ENCODE measurements around the gene SPSB4. TPM values are rescaled to one million over a fixed set of nuclear protein-coding genes. Genes with fewer than 3 reads are reported as not detected.

The SPSB4 gene
- total and polyA plus RNA-seq, 9 of the 15 experiments (the other 6 are each of a cell fraction or from before 2014, with no cell fraction given), result not detected

DNA sequence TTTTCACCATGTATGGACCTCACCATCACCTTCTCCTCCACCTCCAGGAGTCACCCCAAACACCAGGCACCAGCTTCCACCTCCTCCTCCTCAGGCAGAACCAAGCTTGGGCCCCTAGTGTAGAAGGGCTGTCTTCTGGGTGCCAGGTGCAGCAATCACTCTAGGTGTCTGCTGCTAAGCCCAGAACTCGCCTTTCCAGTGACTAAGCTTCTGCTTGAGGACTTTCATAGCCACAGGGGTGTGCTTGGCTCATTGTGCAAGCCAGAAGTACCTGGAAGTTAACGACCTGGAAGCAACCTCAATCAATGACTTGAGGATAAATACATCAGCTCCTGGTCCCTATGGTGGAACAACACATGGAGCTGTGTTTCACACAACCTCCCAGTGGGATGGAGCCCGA, 130.7 kb downstream of the SPSB4 start:
- FAIRE-seq (no peak), DNase-seq (ENCODE audit: extremely low read depth in 1 of 4, low spot score in 3 of 4) (no peak), ATAC-seq (no peak)
- ChIA-PET CTCF (ENCODE audit: low intra/inter-chr PET ratio) (no interaction called here), POLR2A (no interaction called here)
- in situ Hi-C loops (cut with MboI), result loop anchor here (25.0 kb wide), 1 partner anchor 170 kb away; no protein-coding TSS in a partner anchor
- no TSS peak for BruUV-seq (replicated peaks)
- no peaks in the 10 kb centered on the region for H3K4me1 ChIP-seq (replicated peaks in 1 of 2; ENCODE audit: control insufficient read depth in 2 of 2, insufficient read depth in 2 of 2, low read length in 2 of 2)
- peaks cover 13 to 32% of the 10 kb centered on the region in 2 experiments; a peak in 4 of 5 replicates for H3K27me3 ChIP-seq (ENCODE audit: control insufficient read depth in 2 of 2, insufficient read depth in 2 of 2, low read length in 2 of 2)
- H2AFZ ChIP-seq (ENCODE audit: low read depth, low read length), result no peak overlapping the region
- no peaks in the 10 kb centered on the region for H3K79me2 ChIP-seq (ENCODE audit: control insufficient read depth, insufficient read depth, low read length)
- no peaks in the 10 kb centered on the region for H3K9me3 ChIP-seq (replicated peaks; ENCODE audit: control insufficient read depth, insufficient read depth, low read depth, low read length)
- intact Hi-C loops (cut with micrococcal nuclease), result no loop called here
- H4K20me1 ChIP-seq (replicated peaks; ENCODE audit: control insufficient read depth, insufficient read depth, low read length), result no peaks in the 10 kb centered on the region
- no peak overlapping the region for H3K4me2 ChIP-seq (ENCODE audit: insufficient read depth, low read length)
- H3K36me3 ChIP-seq (ENCODE audit: control insufficient read depth, insufficient read depth, low read length), result no peaks in the 10 kb centered on the region
- H3K9me1 ChIP-seq (ENCODE audit: control insufficient read depth, insufficient read depth, low read length), result no peaks in the 10 kb centered on the region
- WGBS (ENCODE audit: insufficient coverage, low coverage, missing lambda C conversion rate), result 5% methylated on average over 3 of the region's 3 CpGs
- no peak overlapping the region for H3K4me3 ChIP-seq
- H3K27ac ChIP-seq (ENCODE audit: extremely low read depth, low read depth, low read length), result no peak overlapping the region
- H3K9ac ChIP-seq (ENCODE audit: insufficient read depth in 1 of 2, low read depth in 2 of 2, low read length in 2 of 2), result no peak overlapping the region
- TF ChIP-seq NR4A1 (CRISPR knock-in tag; IDR thresholded peaks at IDR 0.05) (no peak), NR4A1 (tag; IDR thresholded peaks at IDR 0.05) (no peak), ZFP36 (IDR thresholded peaks at IDR 0.05; ENCODE audit: low read depth, low read length, partially characterized antibody) (no peak), ILK (tag; IDR thresholded peaks at IDR 0.05; ENCODE audit: borderline replicate concordance, low read depth) (no peak), ZSCAN29 (IDR thresholded peaks at IDR 0.05) (no peak), MCM3 (IDR thresholded peaks at IDR 0.05) (no peak), CBX3 (IDR thresholded peaks at IDR 0.05; ENCODE audit: borderline replicate concordance in 1 of 2, low read length in 2 of 2) (no peak), GABPB1 (CRISPR knock-in tag; IDR thresholded peaks at IDR 0.05) (no peak), FOXJ2 (tag; IDR thresholded peaks at IDR 0.05) (no peak), YY1 (IDR thresholded peaks at IDR 0.05; ENCODE audit: borderline replicate concordance in 1 of 3, control insufficient read depth in 1 of 3, extremely low read depth in 1 of 3, insufficient read depth in 3 of 3, insufficient read length in 1 of 3, insufficient replicate concordance in 2 of 3, low read depth in 1 of 3, low read length in 2 of 3) (no peak), HLTF (IDR thresholded peaks at IDR 0.05) (no peak), JUNB (CRISPR knock-in tag; conservative IDR thresholded peaks at IDR 0.05) (no peak), ZBED1 (IDR thresholded peaks at IDR 0.05) (no peak), BDP1 (IDR thresholded peaks at IDR 0.05; ENCODE audit: insufficient read depth, insufficient read length) (no peak)
- TF ChIP-seq, protein P1, sequence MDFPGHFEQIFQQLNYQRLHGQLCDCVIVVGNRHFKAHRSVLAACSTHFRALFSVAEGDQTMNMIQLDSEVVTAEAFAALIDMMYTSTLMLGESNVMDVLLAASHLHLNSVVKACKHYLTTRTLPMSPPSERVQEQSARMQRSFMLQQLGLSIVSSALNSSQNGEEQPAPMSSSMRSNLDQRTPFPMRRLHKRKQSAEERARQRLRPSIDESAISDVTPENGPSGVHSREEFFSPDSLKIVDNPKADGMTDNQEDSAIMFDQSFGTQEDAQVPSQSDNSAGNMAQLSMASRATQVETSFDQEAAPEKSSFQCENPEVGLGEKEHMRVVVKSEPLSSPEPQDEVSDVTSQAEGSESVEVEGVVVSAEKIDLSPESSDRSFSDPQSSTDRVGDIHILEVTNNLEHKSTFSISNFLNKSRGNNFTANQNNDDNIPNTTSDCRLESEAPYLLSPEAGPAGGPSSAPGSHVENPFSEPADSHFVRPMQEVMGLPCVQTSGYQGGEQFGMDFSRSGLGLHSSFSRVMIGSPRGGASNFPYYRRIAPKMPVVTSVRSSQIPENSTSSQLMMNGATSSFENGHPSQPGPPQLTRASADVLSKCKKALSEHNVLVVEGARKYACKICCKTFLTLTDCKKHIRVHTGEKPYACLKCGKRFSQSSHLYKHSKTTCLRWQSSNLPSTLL (IDR thresholded peaks at IDR 0.05), result no peak
- TF ChIP-seq, protein P2, sequence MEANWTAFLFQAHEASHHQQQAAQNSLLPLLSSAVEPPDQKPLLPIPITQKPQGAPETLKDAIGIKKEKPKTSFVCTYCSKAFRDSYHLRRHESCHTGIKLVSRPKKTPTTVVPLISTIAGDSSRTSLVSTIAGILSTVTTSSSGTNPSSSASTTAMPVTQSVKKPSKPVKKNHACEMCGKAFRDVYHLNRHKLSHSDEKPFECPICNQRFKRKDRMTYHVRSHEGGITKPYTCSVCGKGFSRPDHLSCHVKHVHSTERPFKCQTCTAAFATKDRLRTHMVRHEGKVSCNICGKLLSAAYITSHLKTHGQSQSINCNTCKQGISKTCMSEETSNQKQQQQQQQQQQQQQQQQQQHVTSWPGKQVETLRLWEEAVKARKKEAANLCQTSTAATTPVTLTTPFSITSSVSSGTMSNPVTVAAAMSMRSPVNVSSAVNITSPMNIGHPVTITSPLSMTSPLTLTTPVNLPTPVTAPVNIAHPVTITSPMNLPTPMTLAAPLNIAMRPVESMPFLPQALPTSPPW (CRISPR knock-in tag; IDR thresholded peaks at IDR 0.05), result no peak
